Spleen (tissue), 11 donors: ENCODE results near the gene DYNC2LI1. TPM values are rescaled to one million over a fixed set of nuclear protein-coding genes. Genes with fewer than 3 reads are reported as not detected.

ENCODE experiments used
- DNase-seq: peaks from one replicate; pipeline ENCODE4 v3.0.0-alpha.2; 2020
- H3K27ac ChIP-seq, 8 donors: fragments of 200-600 bp; sonication (generic) in 7 of 8; 1 replicate in 4 of 8; 2 replicates in 4 of 8; pipeline versions ENCODE4 v1.5.0 to v1.8.0; 2016 to 2021; ENCODE audit warnings: inconsistent platforms in 4 of 8, mild to moderate bottlenecking in 4 of 8, moderate library complexity in 1 of 8
- H3K27me3 ChIP-seq, 7 donors: fragments of 200-600 bp; sonication (generic) in 6 of 7; replicated peaks in 1 of 7; 1 replicate in 4 of 7; 2 replicates in 3 of 7; pipeline versions ENCODE4 v1.5.0 to v1.8.0; 2016 to 2021; ENCODE audit warnings: inconsistent platforms in 3 of 7, mild to moderate bottlenecking in 1 of 7
- H3K36me3 ChIP-seq, 6 donors: fragments of 200-600 bp; sonication (generic) in 5 of 6; 1 replicate in 4 of 6; 2 replicates in 2 of 6; pipeline versions ENCODE4 v1.5.0 to v1.8.0; 2016 to 2021; ENCODE audit warnings: inconsistent platforms in 2 of 6
- H3K4me1 ChIP-seq, 6 donors: fragments of 200-600 bp; sonication (generic) in 5 of 6; 1 replicate in 3 of 6; 2 replicates in 3 of 6; pipeline versions ENCODE4 v1.5.0 to v1.8.0; 2016 to 2021; ENCODE audit warnings: inconsistent platforms in 3 of 6
- H3K4me3 ChIP-seq, 8 donors: fragments of 200-600 bp; sonication (generic) in 7 of 8; 1 replicate in 4 of 8; 2 replicates in 4 of 8; pipeline versions ENCODE4 v1.5.0 to v1.8.0; 2016 to 2021; ENCODE audit warnings: inconsistent platforms in 4 of 8, mild to moderate bottlenecking in 4 of 8, moderate library complexity in 2 of 8
- H3K9me3 ChIP-seq, 8 donors: fragments of 200-600 bp; sonication (generic) in 7 of 8; 1 replicate in 4 of 8; 2 replicates in 4 of 8; pipeline versions ENCODE4 v1.5.0 to v1.8.0; 2016 to 2021; ENCODE audit warnings: inconsistent platforms in 4 of 8
- POLR2A ChIP-seq, 3 donors: fragments of 450-650 bp; IDR thresholded peaks; one replicate each; pipeline ENCODE4 v1.5.1; 2017; ENCODE audit warnings: antibody characterized with exemption in 3 of 3, mild to moderate bottlenecking in 1 of 3
- POLR2AphosphoS5 ChIP-seq, 3 donors: sonication (generic); formaldehyde crosslinking; IDR thresholded peaks; one replicate each; pipeline ENCODE4 v1.5.1; 2017; ENCODE audit warnings: antibody characterized with exemption in 3 of 3
- WGBS, 5 donors: extraction: QIAGEN DNeasy Blood & Tissue Kit in 3 of 5; methylation state at CpG; one replicate each; pipeline versions ENCODE4 v1.1.5 to v1.1.7; 2013 to 2018; 5-methylcytosine and 5-hydroxymethylcytosine counted together
- intact Hi-C: fragments of 100-400 bp; cut with DNase I; formaldehyde crosslinking; loops from one replicate; pipeline ENCODE4 v1.15.0; 2023; ENCODE audit warnings: low total_unique reads
- polyA plus RNA-seq, 3 donors: library from polyadenylated mRNA; stranded (reverse); fragments of 200-250 nt; gene quantifications; one replicate each; pipeline ENCODE4 v1.2.1, GENCODE V29; 2013
- total RNA-seq, 7 donors: library from RNA; depleted of rRNA in 3 of 7; stranded (reverse); fragments of >200 nt in 3 of 7; fragmentation: NEBNext Ultra II Directional in 4 of 7; extraction: Animal tissue kit (Norgen Biotek cat#: 25700) in 4 of 7; gene quantifications; one replicate each; pipeline versions ENCODE4 v1.1.0 to v1.2.1, GENCODE V29; 2016 to 2021
- TF ChIP-seq, protein P1 (sequence below), 11 experiments: fragments of 200-600 bp in 7 of 11; fragments of 450-650 bp in 4 of 11; sonication (generic) in 4 of 11; IDR thresholded peaks in 8 of 11; conservative IDR thresholded peaks in 3 of 11; 1 replicate in 7 of 11; 2 replicates in 4 of 11; pipeline versions ENCODE4 v1.4.0 to v1.8.0; 2016 to 2021; ENCODE audit warnings: antibody characterized with exemption in 11 of 11, inconsistent platforms in 4 of 11, mild to moderate bottlenecking in 1 of 11
- donor health status: healthy with polysubstance abuse.
- donor health status: DM: no; HTN: no; CAD: no; lungs with moderate emphysema.
- donor health status: DM: no; HTN: no; CAD: no.
- donor health status: Bipolar disorder and iron deficiency.
- donor health status: healthy.
- donor health status: DM: no; HTN: no; CAD: no.
- donor health status: DM: yes; HTN: yes; CAD: no.

The DYNC2LI1 gene
- total and polyA plus RNA-seq, 10 donors: 8.5 to 32.4 (median 12.6) TPM

DNA sequence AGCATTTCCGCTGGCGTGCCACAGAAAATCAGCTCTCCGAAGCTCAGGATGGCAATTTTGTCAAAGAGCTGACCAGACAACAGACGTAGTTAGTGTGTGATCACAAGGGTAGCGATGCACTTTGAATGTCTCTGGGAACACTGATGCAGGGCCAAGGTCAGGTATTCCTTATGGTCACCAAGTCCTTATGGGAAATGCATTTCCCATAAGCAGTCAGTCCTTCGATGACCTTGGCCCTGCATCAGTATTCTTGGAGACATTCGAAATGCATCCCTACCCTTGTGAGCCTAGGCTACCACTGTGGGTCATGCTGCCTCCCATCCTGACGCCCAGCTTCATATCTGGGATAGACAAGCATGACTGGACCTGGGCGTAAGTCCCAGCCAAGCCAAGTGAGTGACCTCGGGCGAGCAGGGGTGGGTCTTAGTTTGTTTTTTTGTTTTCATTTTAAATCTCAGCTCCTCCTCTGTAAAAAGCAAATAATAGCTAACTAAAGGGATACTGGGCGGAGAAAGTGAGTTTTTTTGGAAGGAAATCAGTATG, 51.2 kb downstream of the DYNC2LI1 start:
- Histone ChIP-seq H3K36me3 (no peaks in the 10 kb centered on the region), H3K4me1 (peaks cover 0 to 3% (median 0%) of the 10 kb centered on the region in 6 donors), H3K27ac (no peak overlapping the region), H3K4me3 (no peak overlapping the region), H3K27me3 (peaks cover 0 to 65% (median 0%) of the 10 kb centered on the region in 7 donors), H3K9me3 (no peaks in the 10 kb centered on the region)
- 87 to 94% (median 90%) methylated on average over 12 of the region's 12 CpGs for WGBS, 5 donors
- no peak for DNase-seq
- no peak for TF ChIP-seq POLR2AphosphoS5 (IDR thresholded peaks at IDR 0.05)
- TF ChIP-seq, protein P1, sequence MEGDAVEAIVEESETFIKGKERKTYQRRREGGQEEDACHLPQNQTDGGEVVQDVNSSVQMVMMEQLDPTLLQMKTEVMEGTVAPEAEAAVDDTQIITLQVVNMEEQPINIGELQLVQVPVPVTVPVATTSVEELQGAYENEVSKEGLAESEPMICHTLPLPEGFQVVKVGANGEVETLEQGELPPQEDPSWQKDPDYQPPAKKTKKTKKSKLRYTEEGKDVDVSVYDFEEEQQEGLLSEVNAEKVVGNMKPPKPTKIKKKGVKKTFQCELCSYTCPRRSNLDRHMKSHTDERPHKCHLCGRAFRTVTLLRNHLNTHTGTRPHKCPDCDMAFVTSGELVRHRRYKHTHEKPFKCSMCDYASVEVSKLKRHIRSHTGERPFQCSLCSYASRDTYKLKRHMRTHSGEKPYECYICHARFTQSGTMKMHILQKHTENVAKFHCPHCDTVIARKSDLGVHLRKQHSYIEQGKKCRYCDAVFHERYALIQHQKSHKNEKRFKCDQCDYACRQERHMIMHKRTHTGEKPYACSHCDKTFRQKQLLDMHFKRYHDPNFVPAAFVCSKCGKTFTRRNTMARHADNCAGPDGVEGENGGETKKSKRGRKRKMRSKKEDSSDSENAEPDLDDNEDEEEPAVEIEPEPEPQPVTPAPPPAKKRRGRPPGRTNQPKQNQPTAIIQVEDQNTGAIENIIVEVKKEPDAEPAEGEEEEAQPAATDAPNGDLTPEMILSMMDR (IDR thresholded peaks at IDR 0.05 in 8 of 11, conservative IDR thresholded peaks at IDR 0.05 in 3 of 11): no peak
- TF ChIP-seq POLR2A (IDR thresholded peaks at IDR 0.05): no peak
- intact Hi-C loops: no loop called here

DNA sequence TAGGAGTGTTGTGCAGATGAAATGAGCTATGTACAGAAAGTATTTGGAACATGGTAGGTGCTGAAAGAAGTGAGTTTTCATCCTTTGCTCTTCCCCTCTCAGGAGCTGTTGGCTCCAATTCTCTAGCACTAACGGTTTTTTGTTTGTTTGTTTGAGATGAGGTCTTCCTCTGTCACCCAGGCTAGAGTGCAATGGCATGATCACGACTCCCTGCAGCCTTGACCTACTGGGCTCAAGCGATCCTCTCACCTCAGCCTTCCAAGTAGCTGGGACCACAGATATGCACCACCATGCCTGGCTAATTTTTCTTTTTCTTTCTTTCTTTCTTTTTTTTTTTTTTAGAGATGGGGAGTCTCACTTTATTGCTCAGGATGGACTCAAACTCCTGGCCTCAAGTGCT, 52.0 kb downstream of the DYNC2LI1 start:
- peaks cover 0 to 65% (median 0%) of the 10 kb centered on the region in 7 donors for H3K27me3 ChIP-seq
- WGBS, 5 donors: 64 to 85% (median 70%) methylated on average over 3 of the region's 3 CpGs
- H3K4me3 ChIP-seq: no peak overlapping the region
- TF ChIP-seq POLR2AphosphoS5 (IDR thresholded peaks at IDR 0.05) (no peak), POLR2A (IDR thresholded peaks at IDR 0.05) (no peak)
- TF ChIP-seq, protein P1 (IDR thresholded peaks at IDR 0.05 in 8 of 11, conservative IDR thresholded peaks at IDR 0.05 in 3 of 11): no peak
- H3K4me1 ChIP-seq: peaks cover 0 to 9% (median 0%) of the 10 kb centered on the region in 6 donors
- no peak overlapping the region for H3K27ac ChIP-seq
- H3K36me3 ChIP-seq: no peaks in the 10 kb centered on the region
- H3K9me3 ChIP-seq: no peaks in the 10 kb centered on the region
- intact Hi-C loops: no loop called here
- no peak for DNase-seq

DNA sequence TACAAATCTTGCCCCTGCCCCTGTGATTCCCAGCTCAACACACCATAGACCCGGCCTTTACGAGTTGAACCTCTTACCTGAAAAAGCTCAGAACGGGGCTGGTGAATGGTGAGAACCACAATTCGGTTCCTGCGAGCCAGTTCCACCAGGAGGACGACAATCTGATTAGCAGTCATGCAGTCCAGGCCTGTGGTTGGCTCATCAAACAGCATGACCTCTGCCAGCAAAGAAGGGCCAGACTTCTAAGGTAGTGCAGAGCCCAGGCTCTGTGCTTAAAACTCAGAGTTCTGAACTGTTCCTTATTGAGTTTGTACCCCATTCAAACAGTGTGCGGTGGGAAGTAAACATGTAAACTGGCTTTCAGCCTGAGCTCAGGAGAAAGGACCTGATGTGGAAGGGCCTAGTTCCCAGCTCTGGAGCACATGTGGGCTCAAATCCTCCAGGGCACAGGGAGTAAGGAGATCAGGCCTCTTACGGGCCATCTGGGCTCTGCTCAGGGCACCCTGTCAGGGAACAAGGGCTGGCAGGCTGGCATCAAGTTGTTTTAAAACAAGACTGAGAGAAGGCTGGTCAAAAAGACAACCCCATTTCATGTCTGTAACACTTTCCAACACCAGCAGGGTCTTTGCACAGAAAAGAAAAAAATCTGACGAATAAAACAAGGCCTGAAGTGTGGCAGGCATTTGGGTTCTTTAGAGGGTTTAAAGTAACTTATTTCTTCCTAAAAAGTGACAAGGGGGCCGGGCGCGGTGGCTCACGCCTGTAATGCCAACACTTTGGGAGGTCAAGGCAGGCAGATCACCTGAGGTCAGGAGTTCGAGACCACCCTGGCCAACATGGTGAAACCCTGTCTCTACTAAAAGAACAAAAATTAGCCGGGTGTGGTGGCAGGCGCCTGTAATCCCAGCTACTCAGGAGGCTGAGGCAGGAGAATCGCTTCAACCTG, 52.7 kb downstream of the DYNC2LI1 start:
- Histone ChIP-seq H3K27me3 (peaks cover 0 to 67% (median 6%) of the 10 kb centered on the region in 7 donors), H3K4me3 (no peak overlapping the region), H3K36me3 (no peaks in the 10 kb centered on the region), H3K9me3 (no peaks in the 10 kb centered on the region), H3K4me1 (peaks cover 0 to 17% (median 3%) of the 10 kb centered on the region in 6 donors), H3K27ac (no peak overlapping the region)
- WGBS, 5 donors: 92 to 95% (median 93%) methylated on average over 15 to 17 of the region's 17 CpGs
- DNase-seq: no peak
- no peak for TF ChIP-seq POLR2AphosphoS5 (IDR thresholded peaks at IDR 0.05)
- TF ChIP-seq, protein P1 (IDR thresholded peaks at IDR 0.05 in 8 of 11, conservative IDR thresholded peaks at IDR 0.05 in 3 of 11): no peak
- no peak for TF ChIP-seq POLR2A (IDR thresholded peaks at IDR 0.05)
- intact Hi-C loops: no loop called here
